ENCODE data around the gene GDF2.

GDF2 gene

GRCh38 chr10:47314416-47314970, 7.8 kb upstream of the GDF2 start:
- DNase-seq = no peak

- DNase-seq = no peak
These were observed 6.8 kb upstream of the GDF2 start for GRCh38 chr10:47315421-47315820.

- DNase-seq = no peak
These were observed 6.1 kb upstream of the GDF2 start for GRCh38 chr10:47316131-47316530.

- no peak for DNase-seq
These were observed 5.0 kb upstream of the GDF2 start for GRCh38 chr10:47317251-47317650.

GRCh38 chr10:47318706-47319105, 3.5 kb upstream of the GDF2 start:
- no peak for DNase-seq

- DNase-seq = no peak
These were observed 2.5 kb upstream of the GDF2 start for GRCh38 chr10:47319784-47320183.

GRCh38 chr10:47320812-47321211, 1.4 kb upstream of the GDF2 start:
- no peak for DNase-seq

- no peak for DNase-seq
These were observed 596 bp upstream of the GDF2 start for GRCh38 chr10:47321521-47322195.

GRCh38 chr10:47323087-47323486, 833 bp downstream of the GDF2 start:
- DNase-seq = no peak

GRCh38 chr10:47323636-47324296, 1.5 kb downstream of the GDF2 start:
- DNase-seq = no peak

GRCh38 chr10:47325303-47326291, 3.3 kb downstream of the GDF2 start:
- DNase-seq = no peak

GRCh38 chr10:47326306-47326926, 4.2 kb downstream of the GDF2 start:
- no peak for DNase-seq

- DNase-seq = no peak
These were observed 4.7 kb downstream of the GDF2 start for GRCh38 chr10:47326927-47327330.

GRCh38 chr10:47329855-47330254, 7.6 kb downstream of the GDF2 start:
- DNase-seq = no peak

- no peak for DNase-seq
These were observed 8.1 kb downstream of the GDF2 start for GRCh38 chr10:47330366-47330765.

GRCh38 chr10:47330804-47331203, 8.6 kb downstream of the GDF2 start:
- DNase-seq = no peak

GRCh38 chr10:47331491-47331890, 9.2 kb downstream of the GDF2 start:
- no peak for DNase-seq

GRCh38 chr10:47331954-47332353, 9.7 kb downstream of the GDF2 start:
- DNase-seq = no peak

- no peak for DNase-seq
These were observed 10.1 kb downstream of the GDF2 start for GRCh38 chr10:47332371-47332770.

- DNase-seq = no peak
These were observed 10.7 kb downstream of the GDF2 start for GRCh38 chr10:47332946-47333345.

GRCh38 chr10:47333532-47333931, 11.3 kb downstream of the GDF2 start:
- DNase-seq = no peak

- no peak for DNase-seq
These were observed 12.4 kb downstream of the GDF2 start for GRCh38 chr10:47334466-47335295.

Measured in NCI-H774 (cell line).